Measurements from ENCODE around the gene FAM163B. TPM values are rescaled to one million over a fixed set of nuclear protein-coding genes. Genes with fewer than 3 reads are reported as not detected.

The FAM163B gene
- total RNA-seq, 1 experiment from 2014 or later, result not detected

DNA sequence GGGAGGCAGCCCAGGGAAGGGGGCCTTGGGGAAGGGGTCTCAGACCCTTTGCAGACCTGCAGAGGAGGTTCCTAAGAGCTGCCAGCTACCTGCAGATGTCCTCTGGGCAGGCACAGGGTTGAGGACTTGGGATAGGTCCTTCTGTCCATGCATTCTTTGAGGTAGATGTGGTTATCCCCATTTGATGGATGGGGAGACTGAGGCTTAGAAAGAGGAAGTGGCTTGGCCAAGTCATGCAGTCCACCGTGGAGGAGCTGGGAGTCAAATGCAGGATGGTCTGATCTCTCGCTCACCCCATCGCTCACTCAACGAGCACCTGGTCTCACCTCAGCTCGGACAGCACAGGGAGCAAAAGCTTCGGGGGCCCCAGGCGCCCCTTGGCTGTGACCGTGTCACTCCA lies 54.5 kb downstream of the FAM163B start:
- CTCF ChIA-PET, result no interaction called here

DNA sequence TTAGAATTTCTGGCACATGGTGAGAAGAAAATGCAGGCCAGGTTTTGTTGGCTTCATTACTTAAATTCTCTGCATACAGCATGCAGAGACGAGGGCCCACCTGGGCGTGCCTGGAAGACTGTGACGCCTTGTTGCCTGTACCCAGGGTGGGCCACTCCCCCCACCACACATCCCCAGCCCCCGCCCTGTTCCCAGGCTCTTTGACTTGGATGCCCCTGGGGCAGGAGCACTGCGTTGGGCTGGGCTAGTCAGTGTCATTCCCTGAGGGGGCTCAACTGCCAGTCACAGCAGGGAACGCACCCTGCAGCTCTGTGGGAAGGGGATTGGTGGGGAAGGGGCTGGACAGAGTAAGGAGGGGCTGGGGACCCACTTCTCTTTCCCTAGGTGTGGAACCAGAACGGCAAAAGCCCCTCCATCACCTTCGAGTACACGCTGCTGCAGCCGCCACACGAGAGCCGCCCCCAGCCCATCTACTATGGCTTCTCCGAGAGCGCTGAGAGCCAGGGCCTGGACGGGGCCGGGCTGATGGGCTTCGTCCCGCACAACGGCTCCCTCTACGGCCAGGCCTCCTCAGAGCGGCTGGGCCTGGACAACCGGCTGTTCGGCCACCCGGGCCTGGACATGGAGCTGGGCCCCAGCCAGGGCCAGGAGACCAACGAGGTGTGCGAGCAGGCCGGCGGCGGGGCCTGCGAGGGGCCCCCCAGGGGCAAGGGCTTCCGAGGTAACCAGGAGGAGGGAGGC lies 55.0 kb downstream of the FAM163B start:
- no peaks in the 10 kb centered on the region for H3K9me3 Mint-ChIP-seq (ENCODE audit: unreplicated experiment)
- intact Hi-C loops (cut with micrococcal nuclease), result no loop called here
- H3K27me3 Mint-ChIP-seq (ENCODE audit: insufficient read depth, unreplicated experiment), result peaks cover 41% of the 10 kb centered on the region
- ChIA-PET POLR2A (no interaction called here), CTCF (no interaction called here)
- H3K27ac Mint-ChIP-seq (ENCODE audit: low read depth, unreplicated experiment), result no peak overlapping the region
- peaks cover 5% of the 10 kb centered on the region for H3K4me1 Mint-ChIP-seq (ENCODE audit: insufficient read depth, unreplicated experiment)
- no TSS peak for BruUV-seq (replicated peaks)
- no peaks in the 10 kb centered on the region for H3K36me3 Mint-ChIP-seq (ENCODE audit: insufficient read depth, unreplicated experiment)
- no peak overlapping the region for H3K4me3 Mint-ChIP-seq (ENCODE audit: unreplicated experiment)
- TF ChIP-seq CTCF (IDR thresholded peaks at IDR 0.05; ENCODE audit: unreplicated experiment), result no peak
- DNase-seq (ENCODE audit: unreplicated experiment), result no peak

More for the DNA sequence above, 54.5 kb downstream of the FAM163B start:
- DNase-seq (ENCODE audit: unreplicated experiment), result no peak
- H3K4me1 Mint-ChIP-seq (ENCODE audit: insufficient read depth, unreplicated experiment), result peaks cover 5% of the 10 kb centered on the region
- intact Hi-C loops (cut with micrococcal nuclease), result no loop called here
- POLR2A ChIA-PET, result no interaction called here
- H3K36me3 Mint-ChIP-seq (ENCODE audit: insufficient read depth, unreplicated experiment), result no peaks in the 10 kb centered on the region
- H3K27ac Mint-ChIP-seq (ENCODE audit: low read depth, unreplicated experiment), result no peak overlapping the region
- BruUV-seq (replicated peaks), result no TSS peak
- H3K4me3 Mint-ChIP-seq (ENCODE audit: unreplicated experiment), result no peak overlapping the region
- no peak for TF ChIP-seq CTCF (IDR thresholded peaks at IDR 0.05; ENCODE audit: unreplicated experiment)
- peaks cover 40% of the 10 kb centered on the region for H3K27me3 Mint-ChIP-seq (ENCODE audit: insufficient read depth, unreplicated experiment)
- H3K9me3 Mint-ChIP-seq (ENCODE audit: unreplicated experiment), result no peaks in the 10 kb centered on the region

GRCh38 chr9:133553123-133553522 lies 56.1 kb downstream of the FAM163B start:
- TF ChIP-seq CTCF (IDR thresholded peaks at IDR 0.05; ENCODE audit: unreplicated experiment), result no peak
- Mint-ChIP-seq H3K4me1 (ENCODE audit: insufficient read depth, unreplicated experiment) (no peaks in the 10 kb centered on the region), H3K27ac (ENCODE audit: low read depth, unreplicated experiment) (no peak overlapping the region), H3K4me3 (ENCODE audit: unreplicated experiment) (no peak overlapping the region), H3K36me3 (ENCODE audit: insufficient read depth, unreplicated experiment) (no peaks in the 10 kb centered on the region), H3K9me3 (ENCODE audit: unreplicated experiment) (no peaks in the 10 kb centered on the region), H3K27me3 (ENCODE audit: insufficient read depth, unreplicated experiment) (peaks cover 45% of the 10 kb centered on the region)
- POLR2A ChIA-PET, result no interaction called here
- DNase-seq (ENCODE audit: unreplicated experiment), result no peak
- intact Hi-C loops (cut with micrococcal nuclease), result no loop called here
- BruUV-seq (replicated peaks), result no TSS peak
- CTCF ChIA-PET, result no interaction called here

DNA sequence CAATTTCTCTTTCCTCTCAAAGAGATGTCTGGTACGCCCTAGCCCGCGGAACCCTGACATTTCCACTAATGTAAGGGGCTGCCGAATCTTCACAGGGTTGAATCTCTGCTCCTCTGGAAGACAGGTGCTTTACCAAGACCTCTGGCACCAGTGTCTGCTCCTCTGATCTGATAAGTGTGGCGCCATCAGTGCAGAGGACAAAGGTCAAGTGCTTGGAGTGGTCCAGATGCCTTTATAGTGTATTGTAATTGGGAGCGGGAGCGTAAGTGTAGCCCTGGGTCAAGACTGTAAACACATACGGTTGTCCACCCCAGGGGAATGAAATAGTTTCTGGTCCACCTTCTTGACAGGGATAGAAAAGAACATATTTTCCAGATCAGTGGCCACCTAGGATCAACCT lies 57.0 kb downstream of the FAM163B start:
- no TSS peak for BruUV-seq (replicated peaks)
- H3K27me3 Mint-ChIP-seq (ENCODE audit: insufficient read depth, unreplicated experiment), result peaks cover 54% of the 10 kb centered on the region
- H3K4me1 Mint-ChIP-seq (ENCODE audit: insufficient read depth, unreplicated experiment), result no peaks in the 10 kb centered on the region
- DNase-seq (ENCODE audit: unreplicated experiment), result no peak
- intact Hi-C loops (cut with micrococcal nuclease), result no loop called here
- TF ChIP-seq CTCF (IDR thresholded peaks at IDR 0.05; ENCODE audit: unreplicated experiment), result no peak
- no peak overlapping the region for H3K27ac Mint-ChIP-seq (ENCODE audit: low read depth, unreplicated experiment)
- H3K9me3 Mint-ChIP-seq (ENCODE audit: unreplicated experiment), result no peaks in the 10 kb centered on the region
- CTCF ChIA-PET, result no interaction called here
- POLR2A ChIA-PET, result no interaction called here
- no peak overlapping the region for H3K4me3 Mint-ChIP-seq (ENCODE audit: unreplicated experiment)
- no peaks in the 10 kb centered on the region for H3K36me3 Mint-ChIP-seq (ENCODE audit: insufficient read depth, unreplicated experiment)
